Gastroesophageal sphincter (tissue), 4 donors: ENCODE measurements around the gene IL22RA1. TPM values are rescaled to one million over a fixed set of nuclear protein-coding genes. Genes with fewer than 3 reads are reported as not detected.

ENCODE experiments used
- ATAC-seq: fragments of 150-250 bp; one replicate; pipeline ENCODE4 v1.9.1; 2016; ENCODE audit warnings: mild to moderate bottlenecking, moderate library complexity
- H3K27ac ChIP-seq, 4 donors: fragments of 200-600 bp; sonication (generic) in 3 of 4; 1 replicate in 3 of 4; 2 replicates in 1 of 4; pipeline ENCODE4 v1.5.1; 2016 to 2019
- H3K27me3 ChIP-seq: fragments of 200-600 bp; sonication (generic); one replicate; pipeline ENCODE4 v1.5.1; 2019
- H3K36me3 ChIP-seq, 2 donors: fragments of 200-600 bp; sonication (generic); one replicate each; pipeline ENCODE4 v1.5.1; 2019; ENCODE audit warnings: control low read depth in 1 of 2
- H3K4me1 ChIP-seq, 3 donors: fragments of 200-600 bp; sonication (generic); 1 replicate in 2 of 3; 2 replicates in 1 of 3; pipeline ENCODE4 v1.5.1; 2016 to 2019; ENCODE audit warnings: control low read depth in 2 of 3
- H3K4me3 ChIP-seq, 2 donors: fragments of 200-600 bp; sonication (generic); one replicate each; pipeline ENCODE4 v1.5.1; 2019; ENCODE audit warnings: mild to moderate bottlenecking in 1 of 2, moderate library complexity in 1 of 2
- H3K9me3 ChIP-seq, 3 donors: fragments of 200-600 bp; sonication (generic); one replicate each; pipeline ENCODE4 v1.5.1; 2017 to 2019; ENCODE audit warnings: control low read depth in 2 of 3
- CTCF ChIP-seq, 4 experiments: fragments of 200-600 bp in 2 of 4; fragments of 450-650 bp in 2 of 4; sonication (generic) in 1 of 4; IDR thresholded peaks; one replicate each; pipeline ENCODE4 v1.5.1; 2017 to 2019; ENCODE audit warnings: antibody characterized with exemption in 4 of 4, mild to moderate bottlenecking in 2 of 4, moderate library complexity in 2 of 4
- EP300 ChIP-seq: sonication (generic); formaldehyde crosslinking; IDR thresholded peaks from one replicate; pipeline ENCODE4 v1.6.1; 2017; ENCODE audit warnings: antibody characterized with exemption, mild to moderate bottlenecking
- POLR2A ChIP-seq, 2 donors: fragments of 450-650 bp; IDR thresholded peaks; one replicate each; pipeline ENCODE4 v1.6.1; 2017; ENCODE audit warnings: antibody characterized with exemption in 2 of 2, mild to moderate bottlenecking in 2 of 2, moderate library complexity in 1 of 2
- POLR2AphosphoS5 ChIP-seq: sonication (generic); formaldehyde crosslinking; IDR thresholded peaks from one replicate; pipeline ENCODE4 v1.6.1; 2017; ENCODE audit warnings: antibody characterized with exemption
- WGBS, 2 donors: methylation state at CpG; one replicate each; pipeline ENCODE4 v1.1.5; 2018; ENCODE audit warnings: low coverage in 1 of 2; 5-methylcytosine and 5-hydroxymethylcytosine counted together
- total RNA-seq, 4 donors: library from RNA; depleted of rRNA; stranded (reverse); fragments of >200 nt; gene quantifications; one replicate each; pipeline ENCODE4 v1.1.0, GENCODE V29; 2016

Gene IL22RA1
- total RNA-seq, 4 donors from 2014 or later = 0.57 to 0.58 TPM; not detected in 2

DNA sequence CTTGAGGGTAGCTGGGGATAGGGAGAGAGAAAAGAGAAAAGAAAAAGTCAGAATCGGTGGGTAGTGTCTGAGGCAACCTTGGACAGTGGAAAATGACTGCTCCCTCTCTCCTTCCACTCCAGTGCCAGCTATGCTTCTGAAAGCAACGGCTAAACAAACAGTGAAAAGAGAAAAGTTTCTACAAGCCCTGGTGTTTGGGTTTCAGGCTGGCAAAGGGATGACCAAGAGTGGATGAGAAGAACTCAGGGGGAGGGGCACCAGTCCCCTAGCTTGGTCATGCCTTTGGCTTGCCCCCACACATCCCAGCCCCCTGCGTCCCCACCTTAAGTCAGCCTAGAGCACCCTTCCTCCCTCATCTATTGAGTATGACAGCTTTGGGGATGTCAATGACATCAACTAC, 8.6 kb downstream of the IL22RA1 start:
- H3K36me3 ChIP-seq = no peaks in the 10 kb centered on the region
- H3K27me3 ChIP-seq = peaks cover 6% of the 10 kb centered on the region
- no peak overlapping the region for H3K4me3 ChIP-seq
- peaks cover 0 to 13% (median 0%) of the 10 kb centered on the region in 3 donors for H3K9me3 ChIP-seq
- no peaks in the 10 kb centered on the region for H3K4me1 ChIP-seq
- 86 to 100% methylated on average over 2 to 3 of the region's 3 CpGs for WGBS, 2 donors
- TF ChIP-seq POLR2AphosphoS5 (no peak), CTCF (IDR thresholded peaks at IDR 0.05) (no peak), EP300 (no peak), POLR2A (IDR thresholded peaks at IDR 0.05) (no peak)
- no peak overlapping the region for H3K27ac ChIP-seq
- ATAC-seq = no peak

DNA sequence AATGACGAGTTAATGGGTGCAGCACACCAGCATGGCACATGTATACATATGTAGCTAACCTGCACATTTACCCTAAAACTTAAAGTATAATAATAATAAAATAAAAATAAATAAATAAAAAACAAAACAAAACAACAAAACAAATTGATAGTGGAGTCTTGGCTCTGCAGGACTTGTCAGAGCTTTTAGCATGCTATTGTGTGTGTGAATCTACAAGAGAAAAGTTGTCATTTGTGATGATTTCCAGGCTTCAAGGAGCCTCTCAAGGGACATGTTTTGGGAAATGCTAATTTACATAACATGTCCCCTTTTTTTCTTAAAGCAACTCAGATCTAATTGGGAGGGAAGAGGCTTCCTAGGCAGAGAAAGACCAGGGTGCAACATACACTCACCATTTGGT, 9.1 kb downstream of the IL22RA1 start:
- WGBS, 2 donors = 83 to 85% methylated on average over 1 of the region's 1 CpG

GRCh38 chr1:24130385-24130784, 12.6 kb downstream of the IL22RA1 start:
- no peak for TF ChIP-seq CTCF (IDR thresholded peaks at IDR 0.05)
- no peak for TF ChIP-seq POLR2AphosphoS5
- no peak for TF ChIP-seq POLR2A (IDR thresholded peaks at IDR 0.05)
- TF ChIP-seq EP300 = no peak
- 82 to 90% methylated on average over 2 to 3 of the region's 3 CpGs for WGBS, 2 donors

More for the DNA sequence above, 9.1 kb downstream of the IL22RA1 start:
- no peak overlapping the region for H3K27ac ChIP-seq
- H3K4me3 ChIP-seq = no peak overlapping the region
- peaks cover 5% of the 10 kb centered on the region for H3K27me3 ChIP-seq
- TF ChIP-seq CTCF (IDR thresholded peaks at IDR 0.05) = no peak
- no peak for TF ChIP-seq POLR2A (IDR thresholded peaks at IDR 0.05)
- no peak for TF ChIP-seq EP300
- TF ChIP-seq POLR2AphosphoS5 = no peak
- no peak for ATAC-seq
- no peaks in the 10 kb centered on the region for H3K4me1 ChIP-seq
- no peaks in the 10 kb centered on the region for H3K36me3 ChIP-seq
- H3K9me3 ChIP-seq = peaks cover 0 to 13% (median 0%) of the 10 kb centered on the region in 3 donors

DNA sequence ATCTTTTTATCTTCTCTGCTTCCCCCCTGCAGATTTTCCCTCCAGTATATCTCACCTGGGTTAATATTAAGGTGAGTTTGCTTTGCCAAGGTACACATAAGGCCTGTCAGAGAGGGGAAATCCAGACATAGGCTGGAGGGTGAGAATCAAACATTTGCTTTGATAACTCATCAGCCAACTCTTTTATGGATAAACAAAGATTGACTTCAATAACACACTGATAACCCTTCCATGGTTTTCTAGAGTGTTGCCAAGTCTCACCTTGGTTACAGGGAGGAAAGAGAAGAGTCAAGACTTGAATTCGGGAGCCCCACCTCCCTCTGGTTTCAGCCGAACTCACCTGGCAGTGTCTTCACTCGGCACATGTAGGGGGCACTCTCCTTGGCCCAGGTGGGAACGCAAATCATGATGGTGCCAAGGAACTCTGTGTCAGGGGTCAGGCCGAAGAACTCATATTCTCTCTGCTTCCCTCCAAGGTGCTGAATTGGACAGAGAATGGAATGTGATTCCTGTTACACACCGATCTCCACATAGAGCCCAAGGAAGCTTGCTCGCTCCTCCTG, 15.1 kb downstream of the IL22RA1 start:
- Histone ChIP-seq H3K4me1 (no peaks in the 10 kb centered on the region), H3K4me3 (no peak overlapping the region), H3K27me3 (no peaks in the 10 kb centered on the region), H3K36me3 (no peaks in the 10 kb centered on the region), H3K9me3 (peaks cover 0 to 13% (median 0%) of the 10 kb centered on the region in 3 donors), H3K27ac (no peak overlapping the region)
- no peak for ATAC-seq
- no peak for TF ChIP-seq POLR2AphosphoS5
- no peak for TF ChIP-seq POLR2A (IDR thresholded peaks at IDR 0.05)
- 57 to 73% methylated on average over 4 to 7 of the region's 7 CpGs for WGBS, 2 donors

More at GRCh38 chr1:24130385-24130784, 12.6 kb downstream of the IL22RA1 start:
- Histone ChIP-seq H3K27ac (no peak overlapping the region), H3K27me3 (no peaks in the 10 kb centered on the region), H3K4me3 (no peak overlapping the region), H3K9me3 (peaks cover 0 to 13% (median 0%) of the 10 kb centered on the region in 3 donors), H3K36me3 (no peaks in the 10 kb centered on the region), H3K4me1 (no peaks in the 10 kb centered on the region)
- no peak for ATAC-seq

- H3K4me1 ChIP-seq = no peaks in the 10 kb centered on the region
- no peaks in the 10 kb centered on the region for H3K36me3 ChIP-seq
- no peak overlapping the region for H3K4me3 ChIP-seq
- peaks cover 0 to 13% (median 0%) of the 10 kb centered on the region in 3 donors for H3K9me3 ChIP-seq
- H3K27me3 ChIP-seq = no peaks in the 10 kb centered on the region
- WGBS, 2 donors = 83 to 84% methylated on average over 2 of the region's 3 CpGs
- no peak overlapping the region for H3K27ac ChIP-seq
- no peak for ATAC-seq
- no peak for TF ChIP-seq EP300
- TF ChIP-seq POLR2AphosphoS5 = no peak
- TF ChIP-seq POLR2A (IDR thresholded peaks at IDR 0.05) = no peak
- TF ChIP-seq CTCF (IDR thresholded peaks at IDR 0.05) = no peak
Observed at GRCh38 chr1:24127134-24127800, 15.7 kb downstream of the IL22RA1 start.
